SK-N-MC (cell line): ENCODE measurements around the gene ZC3H7A.
A peak's percentile ranks its signal among the peaks of the same experiment; 100 is the strongest.

Source experiments
- DNase-seq: peaks from one replicate; pipeline ENCODE4 v3.0.0-alpha.2; 2011; ENCODE audit warnings: low read depth, low spot score
- H3K27ac ChIP-seq: fragments of 200-600 bp; sonication (generic); 2 replicates; pipeline ENCODE4 v1.5.1; 2016; ENCODE audit warnings: mixed run types
- H3K36me3 ChIP-seq: fragments of 200-600 bp; sonication (generic); 2 replicates; pipeline ENCODE4 v1.6.1; 2017; ENCODE audit warnings: antibody characterized with exemption, low read length, mixed read lengths; ENCODE audit not compliant: insufficient read depth
- H3K4me3 ChIP-seq: fragments of 200-600 bp; sonication (generic); 2 replicates; pipeline ENCODE4 v1.5.1; 2016
- H3K9ac ChIP-seq: fragments of 200-600 bp; sonication (generic); 2 replicates; pipeline ENCODE4 v1.8.0; 2017; ENCODE audit warnings: mixed run types, mixed read lengths; ENCODE audit not compliant: insufficient read length
- H3K9me3 ChIP-seq: fragments of 200-600 bp; sonication (generic); 2 replicates; pipeline ENCODE4 v1.6.1; 2017; ENCODE audit warnings: low read depth, mild to moderate bottlenecking, antibody characterized with exemption, low read length, moderate library complexity, mixed read lengths
- EZH2 ChIP-seq: fragments of 200-600 bp; sonication (generic); IDR thresholded peaks from one replicate; pipeline ENCODE4 v1.6.1; 2017; ENCODE audit warnings: antibody characterized with exemption
- FOXP2 ChIP-seq: optimal IDR thresholded peaks from 2 replicates; pipeline ENCODE3; 2011; ENCODE audit warnings: mild to moderate bottlenecking, moderate library complexity; ENCODE audit not compliant: insufficient read depth; ENCODE audit errors: extremely low read length, control extremely low read depth
- POLR2AphosphoS5 ChIP-seq: IDR thresholded peaks from 2 replicates; pipeline ENCODE4 v1.6.1; 2012; ENCODE audit warnings: mild to moderate bottlenecking, low read depth, low read length, borderline replicate concordance

ZC3H7A gene

DNA sequence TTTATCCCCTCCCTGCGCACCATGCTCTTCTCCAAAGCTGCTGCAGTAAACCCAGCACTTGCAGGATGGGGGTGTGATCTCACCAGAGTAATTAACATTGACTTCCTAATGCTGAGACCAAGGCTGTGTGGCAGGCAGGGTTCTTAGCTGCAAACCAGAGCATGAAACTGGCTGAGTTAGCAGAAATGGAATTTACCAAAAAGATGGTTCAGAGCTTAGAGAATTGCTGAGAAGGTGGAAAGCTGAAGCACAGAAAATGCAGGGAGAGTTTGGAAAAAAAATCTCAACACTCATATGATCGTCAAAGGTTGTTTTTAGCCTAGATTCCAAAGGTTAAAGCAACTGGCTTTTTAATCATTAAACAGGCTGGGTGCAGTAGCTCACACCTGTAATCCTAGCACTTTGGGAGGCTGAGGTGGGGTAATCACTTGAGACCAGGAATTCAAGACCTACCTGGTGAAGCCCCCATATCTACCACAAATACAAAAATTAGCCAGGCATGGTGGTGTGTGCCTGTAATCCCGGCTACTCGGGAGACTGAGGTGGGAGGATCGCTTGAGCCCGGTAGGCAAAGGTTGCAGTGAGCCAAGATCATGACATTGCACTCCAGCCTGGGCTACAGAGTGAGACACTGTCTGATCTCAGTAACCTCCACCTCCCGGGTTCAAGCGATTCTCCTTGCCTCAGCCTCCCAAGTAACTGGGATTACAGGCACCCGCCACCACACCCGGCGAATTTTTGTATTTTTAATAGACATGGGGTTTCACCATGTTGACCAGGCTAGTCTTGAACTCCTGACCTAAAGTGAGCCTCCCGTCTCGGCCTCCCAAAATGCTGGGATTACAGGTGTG lies 48.4 kb downstream of the ZC3H7A start:
- Histone ChIP-seq H3K27ac (peak overlapping the region; percentile 60; the same call in 1 of the 2 replicates), H3K4me3 (no peak overlapping the region), H3K9ac (no peak overlapping the region), H3K9me3 (no peaks in the 10 kb centered on the region), H3K36me3 (peaks cover 41% of the 10 kb centered on the region)
- no peak for DNase-seq
- TF ChIP-seq FOXP2, result no peak
- TF ChIP-seq POLR2AphosphoS5, result no peak
- TF ChIP-seq EZH2, result no peak

DNA sequence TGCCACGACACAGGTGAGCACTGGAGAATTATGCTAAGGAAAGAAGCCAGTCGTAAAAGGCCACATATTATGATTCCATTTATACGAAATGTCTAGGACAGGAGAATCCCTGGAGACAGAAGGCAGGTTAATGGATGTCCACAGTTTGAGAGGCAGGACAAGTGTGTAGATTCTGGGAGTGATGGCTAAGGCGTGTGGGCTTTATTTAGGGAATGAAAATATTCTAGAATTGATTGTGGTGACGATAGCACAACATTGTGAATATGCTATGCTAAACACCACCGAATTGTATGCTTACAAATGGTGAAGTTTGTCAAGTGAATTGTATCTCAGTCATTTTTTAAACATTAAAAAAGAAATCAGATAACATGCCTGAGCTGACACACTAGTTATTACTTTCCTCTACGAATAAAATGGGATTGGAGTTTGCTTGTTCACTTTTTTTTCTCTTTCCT lies 49.1 kb downstream of the ZC3H7A start:
- TF ChIP-seq FOXP2, result no peak
- H3K9me3 ChIP-seq, result no peaks in the 10 kb centered on the region
- H3K4me3 ChIP-seq, result no peak overlapping the region
- no peak overlapping the region for H3K9ac ChIP-seq
- peaks cover 35% of the 10 kb centered on the region for H3K36me3 ChIP-seq
- DNase-seq, result no peak
- peak overlapping the region; percentile 60; the same call in 1 of the 2 replicates for H3K27ac ChIP-seq

DNA sequence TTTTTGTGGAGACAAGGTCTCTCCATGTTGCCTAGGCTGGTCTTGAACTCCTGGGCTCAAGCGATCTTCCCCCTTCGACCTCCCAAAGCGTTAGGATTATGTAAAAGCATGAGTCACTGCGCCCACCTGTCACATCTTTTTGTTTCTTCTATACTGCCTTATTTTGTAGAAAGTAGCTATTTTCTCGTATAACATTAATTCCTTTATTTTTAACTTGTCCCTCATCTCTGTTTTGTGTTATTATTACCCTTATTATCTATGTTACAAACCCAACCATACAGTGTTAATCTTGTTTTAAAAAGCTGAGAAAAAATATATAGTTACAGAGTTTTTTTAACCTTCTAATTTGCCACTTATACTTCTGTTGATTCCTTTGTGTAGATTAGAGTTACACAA lies 53.0 kb downstream of the ZC3H7A start:
- Histone ChIP-seq H3K9me3 (no peaks in the 10 kb centered on the region), H3K36me3 (peaks cover 1% of the 10 kb centered on the region), H3K27ac (peak overlapping the region; percentile 73), H3K4me3 (no peak overlapping the region), H3K9ac (no peak overlapping the region)
- TF ChIP-seq EZH2 (no peak), POLR2AphosphoS5 (no peak)
- no peak for DNase-seq

DNA sequence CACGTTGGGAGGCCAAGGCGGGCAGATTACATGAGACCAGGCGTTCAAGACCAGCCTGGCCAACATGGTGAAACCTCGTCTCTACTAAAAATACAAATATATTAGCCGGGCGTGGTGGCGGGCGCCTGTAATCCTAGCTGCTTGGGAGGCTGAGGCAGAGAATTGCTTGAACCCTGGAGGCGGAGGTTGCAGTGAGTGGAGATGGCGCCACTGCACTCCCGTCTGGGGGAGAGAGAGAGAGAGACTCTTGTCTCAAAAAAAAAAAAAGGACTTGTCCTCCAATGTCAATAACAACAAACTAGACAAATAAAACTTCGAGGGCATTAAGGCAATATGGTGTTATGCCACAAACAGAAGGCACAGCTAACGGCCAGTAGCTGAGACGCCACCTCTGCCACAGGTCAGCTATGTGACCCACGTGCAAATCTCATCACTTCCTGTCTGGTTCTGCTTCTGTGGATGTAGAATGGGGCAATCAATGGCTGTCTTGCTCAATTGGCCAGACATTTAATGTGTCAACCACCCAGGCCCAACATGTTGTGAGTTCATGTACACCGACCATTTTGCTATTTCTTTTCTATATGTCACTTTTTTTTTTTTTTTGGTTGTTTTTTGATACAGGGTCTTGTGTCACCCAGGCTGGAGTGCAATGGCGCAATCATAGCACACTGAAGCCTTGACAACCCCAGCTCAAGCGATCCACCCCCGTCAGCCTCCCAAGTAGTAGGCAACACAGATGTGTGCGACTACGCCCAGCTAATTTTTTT lies 53.6 kb downstream of the ZC3H7A start:
- TF ChIP-seq POLR2AphosphoS5 (no peak), EZH2 (no peak), FOXP2 (no peak)
- Histone ChIP-seq H3K27ac (peak overlapping the region; percentile 73; the same call in 1 of the 2 replicates), H3K4me3 (peak overlapping the region; percentile 87), H3K9ac (no peak overlapping the region), H3K36me3 (no peaks in the 10 kb centered on the region; the same call in 1 of the 2 replicates), H3K9me3 (no peaks in the 10 kb centered on the region)
- DNase-seq, result no peak

DNA sequence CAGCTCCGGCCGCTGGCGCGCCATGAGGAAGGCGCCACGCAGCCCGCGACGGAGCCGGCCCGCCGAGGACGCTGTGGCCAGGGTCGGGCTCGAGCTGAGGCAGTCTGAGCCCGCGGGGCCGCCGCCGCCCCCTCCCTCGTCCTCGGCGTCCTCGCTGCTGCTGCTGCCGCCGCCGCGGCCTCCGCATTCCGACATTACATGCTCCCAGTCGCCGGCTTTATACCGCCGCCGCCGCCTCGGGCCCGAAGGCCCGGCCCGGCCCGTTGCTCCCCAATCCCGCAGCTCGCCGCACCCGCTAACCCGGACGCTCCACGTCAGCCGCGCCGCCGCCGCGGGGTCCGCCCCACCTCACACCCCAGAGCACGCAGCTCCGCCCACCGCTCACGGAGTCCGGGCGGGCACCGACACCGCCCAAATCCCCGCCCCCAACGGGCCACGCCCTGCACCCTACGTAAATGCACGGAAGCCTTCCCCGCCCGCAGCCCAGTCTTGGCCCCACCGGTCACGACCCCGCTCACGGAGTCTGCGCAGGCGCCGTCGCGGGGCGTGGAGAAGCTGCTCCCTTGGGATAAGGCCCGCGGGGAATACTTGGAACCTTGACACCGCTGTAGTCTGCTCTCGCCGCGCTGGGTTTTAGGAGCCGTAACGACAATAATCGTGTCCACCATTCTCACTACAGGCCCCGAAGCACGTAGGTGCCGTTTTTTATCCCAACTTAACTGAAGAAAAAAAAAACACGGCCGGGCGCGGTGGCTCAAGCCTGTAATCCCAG lies 54.3 kb downstream of the ZC3H7A start, which contains the start of gene TXNDC11:
Gene TXNDC11, minus strand, starts transcription at position 322 of the 772 bp plus-strand sequence. Its CDS starts 127 bp downstream, at position 195.
- TF ChIP-seq EZH2 (no peak), FOXP2 (no peak), POLR2AphosphoS5 (peak; percentile 73; the same call in 1 of the 2 replicates)
- DNase-seq, result peak; percentile 61
- Histone ChIP-seq H3K27ac (peak within 1 kb of the TSS; percentile 64; the same call in 1 of the 2 replicates), H3K9ac (peak within 1 kb of the TSS; percentile 85), H3K4me3 (peak within 1 kb of the TSS; percentile 87), H3K36me3 (peaks cover 3% of the 10 kb centered on the region; the same call in 1 of the 2 replicates), H3K9me3 (no peaks in the 10 kb centered on the region)

- Histone ChIP-seq H3K36me3 (peaks cover 3% of the 10 kb centered on the region; the same call in 1 of the 2 replicates), H3K4me3 (peak overlapping the region; percentile 87), H3K27ac (no peak overlapping the region), H3K9ac (peak overlapping the region; percentile 85), H3K9me3 (no peaks in the 10 kb centered on the region)
- no peak for DNase-seq
- TF ChIP-seq POLR2AphosphoS5 (no peak), FOXP2 (no peak), EZH2 (no peak)
Measured at GRCh38 chr16:11742093-11742535, 54.9 kb downstream of the ZC3H7A start.

- TF ChIP-seq EZH2 (no peak), POLR2AphosphoS5 (no peak), FOXP2 (no peak)
- DNase-seq, result no peak
- H3K4me3 ChIP-seq, result peak overlapping the region; percentile 87
- H3K9ac ChIP-seq, result no peak overlapping the region
- H3K9me3 ChIP-seq, result no peaks in the 10 kb centered on the region
- peaks cover 7% of the 10 kb centered on the region for H3K36me3 ChIP-seq
- H3K27ac ChIP-seq, result 0 out of 2 replicates have a peak overlapping the region, but pooled peaks have one; percentile 7
Measured at GRCh38 chr16:11740567-11740966, 56.5 kb downstream of the ZC3H7A start.
